NOMO-1 treated with DMSO at 0.1 percent for 48 hours (cell line): ENCODE data around the gene PNPLA2.

ENCODE experiments used
- DNase-seq: peaks from one replicate; lab custom pipeline; 2025; ENCODE audit not compliant: unreplicated experiment; lab: John Stamatoyannopoulos, UW

The PNPLA2 gene

GRCh38 chr11:783581-784015 is 35.1 kb upstream of the PNPLA2 start:
- DNase-seq = no peak

- DNase-seq = no peak
Measured at GRCh38 chr11:786235-787083, 32.3 kb upstream of the PNPLA2 start.

GRCh38 chr11:787084-787675 is 31.5 kb upstream of the PNPLA2 start:
- DNase-seq = no peak

- no peak for DNase-seq
Measured at GRCh38 chr11:788009-788640, 30.6 kb upstream of the PNPLA2 start.

GRCh38 chr11:788953-789940 is 29.5 kb upstream of the PNPLA2 start:
- DNase-seq = no peak

GRCh38 chr11:789943-790342 is 28.8 kb upstream of the PNPLA2 start, which contains the start of gene CEND1:
CEND1 (minus strand) TSS chr11:790090; CDS start chr11:788576, 1,514 bp downstream.
- no peak for DNase-seq

- no peak for DNase-seq
Measured at GRCh38 chr11:790721-791564, 27.8 kb upstream of the PNPLA2 start.

- no peak for DNase-seq
Measured at GRCh38 chr11:791658-792534, 26.8 kb upstream of the PNPLA2 start.

- DNase-seq = no peak
Measured at GRCh38 chr11:792535-792821, 26.2 kb upstream of the PNPLA2 start.

GRCh38 chr11:792873-793272 is 25.8 kb upstream of the PNPLA2 start:
- no peak for DNase-seq

- DNase-seq = no peak
Measured at GRCh38 chr11:793556-793955, 25.2 kb upstream of the PNPLA2 start.

- no peak for DNase-seq
Measured at GRCh38 chr11:794013-794765, 24.5 kb upstream of the PNPLA2 start.

- no peak for DNase-seq
Measured at GRCh38 chr11:794766-795633, 23.7 kb upstream of the PNPLA2 start.

GRCh38 chr11:795634-796564 is 22.8 kb upstream of the PNPLA2 start:
- peak; percentile 86 for DNase-seq

- no peak for DNase-seq
Measured at GRCh38 chr11:796565-797295, 22.0 kb upstream of the PNPLA2 start.
